Psoas muscle (tissue), 8 donors: ENCODE measurements around the gene HIF3A. TPM values are rescaled to one million over a fixed set of nuclear protein-coding genes. Genes with fewer than 3 reads are reported as not detected.

ENCODE experiments used
- ATAC-seq, 4 donors: fragments of 200-7000 bp; cut with Tn5 transposase; one replicate each; pipeline ENCODE4 v1.9.1; 2020; ENCODE audit warnings: moderate library complexity in 3 of 4, mild to moderate bottlenecking in 2 of 4
- DNase-seq, 2 donors: peaks; one replicate each; pipeline ENCODE4 v3.0.0-alpha.2; 2020
- H3K27ac ChIP-seq: fragments of 200-600 bp; one replicate; pipeline ENCODE4 v1.8.0; 2022
- H3K27me3 ChIP-seq, 3 donors: fragments of 200-600 bp in 1 of 3; one replicate each; pipeline versions ENCODE4 v1.6.1 to v1.8.0; 2013 to 2022; ENCODE audit warnings: low read length in 2 of 3, mild to moderate bottlenecking in 2 of 3, moderate library complexity in 1 of 3; ENCODE audit not compliant: insufficient read depth in 3 of 3
- H3K36me3 ChIP-seq, 2 donors: fragments of 200-600 bp in 1 of 2; one replicate each; pipeline versions ENCODE4 v1.6.1 to v1.8.0; 2013 to 2022; ENCODE audit warnings: low read depth in 1 of 2, mild to moderate bottlenecking in 1 of 2, moderate library complexity in 1 of 2; ENCODE audit not compliant: insufficient read depth in 1 of 2
- H3K4me1 ChIP-seq: fragments of 200-600 bp; one replicate; pipeline ENCODE4 v1.8.0; 2022
- H3K4me3 ChIP-seq: fragments of 200-600 bp; one replicate; pipeline ENCODE4 v1.8.0; 2022; ENCODE audit warnings: mild to moderate bottlenecking
- H3K9me3 ChIP-seq: fragments of 200-600 bp; one replicate; pipeline ENCODE4 v1.8.0; 2022
- CTCF ChIP-seq: fragments of 200-600 bp; IDR thresholded peaks from one replicate; pipeline ENCODE4 v1.8.0; 2022; ENCODE audit warnings: antibody characterized with exemption
- WGBS, 3 donors: extraction: QIAGEN DNeasy Blood & Tissue Kit; methylation state at CpG; one replicate each; pipeline versions ENCODE4 v1.1.6 to v1.1.7; 2013; 5-methylcytosine and 5-hydroxymethylcytosine counted together
- intact Hi-C, 2 donors: fragments of 100-400 bp; cut with DNase I; formaldehyde crosslinking; loops; one replicate each; pipeline versions ENCODE4 v1.11.0 to v1.14.2; 2022
- polyA plus RNA-seq, 3 donors: library from polyadenylated mRNA; stranded (reverse); fragments of 200-250 nt; gene quantifications; one replicate each; pipeline ENCODE4 v1.2.3, GENCODE V29; 2013
- total RNA-seq, 4 donors: library from RNA; stranded (reverse); fragmentation: NEBNext Ultra II Directional in 2 of 4; extraction: Animal tissue kit (Norgen Biotek cat#: 25700) in 2 of 4; gene quantifications; one replicate each; pipeline versions ENCODE4 v1.2.1 to v1.2.4, GENCODE V29; 2021 to 2023
- donor health status: healthy with polysubstance abuse.
- donor health status: DM: no; HTN: no; CAD: no; lungs with moderate emphysema.
- donor health status: Bipolar disorder and iron deficiency.
- donor health status: healthy.
- donor health status: DM: yes; HTN: yes; CAD: no.
- donor health status: DM: no; HTN: no; CAD: no.
- donor health status: DM: no; HTN: no; CAD: no.
- donor health status: DM: yes; HTN: yes; CAD: no.

The HIF3A gene
- total and polyA plus RNA-seq, 7 donors: 1.6 to 20.4 (median 10.5) TPM

GRCh38 chr19:46299695-46300094 lies 2.9 kb downstream of the HIF3A start:
- H3K36me3 ChIP-seq: no peaks in the 10 kb centered on the region
- H3K4me3 ChIP-seq: peak overlapping the region; percentile 59
- peak overlapping the region; percentile 74 for H3K27ac ChIP-seq
- ATAC-seq: no peak
- H3K9me3 ChIP-seq: no peaks in the 10 kb centered on the region
- 41 to 68% (median 50%) methylated on average over 5 to 7 of the region's 7 CpGs for WGBS, 3 donors
- no peaks in the 10 kb centered on the region for H3K4me1 ChIP-seq
- intact Hi-C loops: no loop called here
- peaks cover 0 to 52% (median 2%) of the 10 kb centered on the region in 3 donors for H3K27me3 ChIP-seq
- peak in 1 of 2 donors; percentile 8 for DNase-seq
- no peak for TF ChIP-seq CTCF

- ATAC-seq (no peak), DNase-seq (peak in 1 of 2 donors; percentile 24)
- 72 to 79% (median 76%) methylated on average over 7 to 10 of the region's 10 CpGs for WGBS, 3 donors
- Histone ChIP-seq H3K4me1 (no peaks in the 10 kb centered on the region), H3K27ac (no peak overlapping the region), H3K4me3 (no peak overlapping the region), H3K27me3 (peaks cover 0 to 30% (median 2%) of the 10 kb centered on the region in 3 donors), H3K9me3 (no peaks in the 10 kb centered on the region), H3K36me3 (peaks cover 0 to 3% of the 10 kb centered on the region in 2 donors)
- intact Hi-C loops: no loop called here
- TF ChIP-seq CTCF: no peak
These were observed 6.5 kb downstream of the HIF3A start for GRCh38 chr19:46303322-46303690.

- Histone ChIP-seq H3K27ac (no peak overlapping the region), H3K4me3 (no peak overlapping the region), H3K4me1 (no peaks in the 10 kb centered on the region), H3K27me3 (peaks cover 0 to 25% (median 2%) of the 10 kb centered on the region in 3 donors), H3K36me3 (peaks cover 0 to 3% of the 10 kb centered on the region in 2 donors), H3K9me3 (no peaks in the 10 kb centered on the region)
- intact Hi-C loops: no loop called here
- ATAC-seq (no peak), DNase-seq (peak; percentile 55 to 73)
- 55 to 60% (median 59%) methylated on average over 44 to 56 of the region's 56 CpGs for WGBS, 3 donors
- no peak for TF ChIP-seq CTCF
These were observed 7.0 kb downstream of the HIF3A start for GRCh38 chr19:46303691-46304397.

- WGBS, 3 donors: 92 to 93% (median 92%) methylated on average over 3 of the region's 3 CpGs
- no peak for ATAC-seq
- intact Hi-C loops: no loop called here
- Histone ChIP-seq H3K36me3 (peaks cover 0 to 3% of the 10 kb centered on the region in 2 donors), H3K4me3 (no peak overlapping the region), H3K4me1 (no peaks in the 10 kb centered on the region), H3K27me3 (peaks cover 0 to 5% (median 0%) of the 10 kb centered on the region in 3 donors), H3K9me3 (no peaks in the 10 kb centered on the region), H3K27ac (no peak overlapping the region)
- DNase-seq: no peak
- no peak for TF ChIP-seq CTCF
These were observed 9.7 kb downstream of the HIF3A start for GRCh38 chr19:46306501-46306900.

- no peak for TF ChIP-seq CTCF
- no peak for ATAC-seq
- H3K4me1 ChIP-seq: no peaks in the 10 kb centered on the region
- no peaks in the 10 kb centered on the region for H3K27me3 ChIP-seq
- no peaks in the 10 kb centered on the region for H3K9me3 ChIP-seq
- peaks cover 0 to 3% of the 10 kb centered on the region in 2 donors for H3K36me3 ChIP-seq
- H3K27ac ChIP-seq: no peak overlapping the region
- WGBS, 3 donors: 89 to 95% (median 94%) methylated on average over 15 of the region's 15 CpGs
- intact Hi-C loops: no loop called here
- no peak for DNase-seq
- no peak overlapping the region for H3K4me3 ChIP-seq
These were observed 11.7 kb downstream of the HIF3A start for GRCh38 chr19:46308510-46308909.
